ENCODE results near the gene ACSL5.
"Not testable (repeated sequence)": the region's sequence is repeated elsewhere in the genome, so short reads cannot be mapped to it uniquely, and the experiment has no call there.

The ACSL5 gene

DNA sequence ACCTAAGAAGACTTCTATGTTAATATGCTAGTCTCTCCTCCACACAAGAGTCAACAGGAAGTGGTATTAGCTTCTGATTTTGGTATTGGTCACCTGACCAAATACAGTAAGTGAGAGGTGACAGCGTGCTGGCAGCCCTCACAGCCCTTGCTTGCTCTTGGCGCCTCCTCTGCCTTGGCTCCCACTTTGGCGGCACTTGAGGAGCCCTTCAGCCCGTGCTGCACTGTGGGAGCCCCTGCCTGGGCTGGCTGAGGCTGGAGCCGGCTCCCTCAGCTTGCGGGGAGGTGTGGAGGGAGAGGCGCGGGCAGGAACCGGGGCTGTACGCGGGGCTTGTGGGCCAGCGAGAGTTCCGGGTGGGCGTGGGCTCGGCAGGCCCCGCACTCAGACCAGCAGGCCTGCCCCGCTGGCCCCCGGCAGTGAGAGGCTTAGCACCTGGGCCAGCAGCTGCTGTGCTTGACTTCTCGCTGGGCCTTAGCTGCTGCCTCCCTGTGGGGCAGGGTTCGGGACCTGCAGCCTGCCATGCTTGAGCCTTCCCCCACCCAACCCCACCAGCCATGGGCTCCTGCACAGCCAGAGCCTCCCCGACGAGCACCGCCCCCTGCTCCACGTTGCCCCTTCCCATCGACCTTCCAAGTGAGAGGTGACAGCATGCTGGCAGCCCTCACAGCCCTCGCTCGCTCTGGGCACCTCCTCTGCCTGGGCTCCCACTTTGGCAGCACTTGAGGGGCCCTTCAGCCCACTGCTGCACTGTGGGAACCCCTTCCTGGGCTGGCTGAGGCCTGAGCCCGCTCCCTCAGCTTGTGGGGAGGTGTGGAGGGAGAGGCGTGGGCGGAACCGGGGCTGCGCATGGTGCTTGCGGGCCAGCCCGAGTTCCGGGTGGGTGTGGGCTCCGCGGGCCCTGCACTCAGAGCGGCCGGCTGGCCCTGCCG, 4.2 kb upstream of the ACSL5 start:
- Histone ChIP-seq H3K79me2 (ENCODE audit: insufficient read depth, low read length) (no peaks in the 10 kb centered on the region), H3K4me2 (ENCODE audit: low read length) (no peak overlapping the region), H3K9me3 (ENCODE audit: low read length) (no peaks in the 10 kb centered on the region), H3K4me1 (ENCODE audit: insufficient read depth, low read length, severe bottlenecking) (peaks cover under 1% of the 10 kb centered on the region), H3K27ac (ENCODE audit: low read depth, low read length, poor library complexity, severe bottlenecking) (no peak overlapping the region), H3K9ac (ENCODE audit: low read length) (no peak overlapping the region), H3K4me3 (ENCODE audit: low read depth, low read length, poor library complexity, severe bottlenecking) (no peak overlapping the region), H3K9me2 (ENCODE audit: low read depth, low read length) (no peaks in the 10 kb centered on the region), H3K36me3 (ENCODE audit: insufficient read depth, low read length) (no peaks in the 10 kb centered on the region), H3F3A (ENCODE audit: insufficient read depth, low read length) (no peaks in the 10 kb centered on the region), H4K20me1 (ENCODE audit: insufficient read depth, low read length) (no peaks in the 10 kb centered on the region), H2AFZ (ENCODE audit: low read length) (no peak overlapping the region), H3K27me3 (ENCODE audit: insufficient read depth, low read length) (no peaks in the 10 kb centered on the region; the same call in 1 of the 2 replicates)
- TF ChIP-seq, protein P1, sequence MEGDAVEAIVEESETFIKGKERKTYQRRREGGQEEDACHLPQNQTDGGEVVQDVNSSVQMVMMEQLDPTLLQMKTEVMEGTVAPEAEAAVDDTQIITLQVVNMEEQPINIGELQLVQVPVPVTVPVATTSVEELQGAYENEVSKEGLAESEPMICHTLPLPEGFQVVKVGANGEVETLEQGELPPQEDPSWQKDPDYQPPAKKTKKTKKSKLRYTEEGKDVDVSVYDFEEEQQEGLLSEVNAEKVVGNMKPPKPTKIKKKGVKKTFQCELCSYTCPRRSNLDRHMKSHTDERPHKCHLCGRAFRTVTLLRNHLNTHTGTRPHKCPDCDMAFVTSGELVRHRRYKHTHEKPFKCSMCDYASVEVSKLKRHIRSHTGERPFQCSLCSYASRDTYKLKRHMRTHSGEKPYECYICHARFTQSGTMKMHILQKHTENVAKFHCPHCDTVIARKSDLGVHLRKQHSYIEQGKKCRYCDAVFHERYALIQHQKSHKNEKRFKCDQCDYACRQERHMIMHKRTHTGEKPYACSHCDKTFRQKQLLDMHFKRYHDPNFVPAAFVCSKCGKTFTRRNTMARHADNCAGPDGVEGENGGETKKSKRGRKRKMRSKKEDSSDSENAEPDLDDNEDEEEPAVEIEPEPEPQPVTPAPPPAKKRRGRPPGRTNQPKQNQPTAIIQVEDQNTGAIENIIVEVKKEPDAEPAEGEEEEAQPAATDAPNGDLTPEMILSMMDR (IDR thresholded peaks at IDR 0.05; ENCODE audit: low read length) = no peak
- TF ChIP-seq EZH2 (IDR thresholded peaks at IDR 0.05; ENCODE audit: borderline replicate concordance, low read length) = no peak

DNA sequence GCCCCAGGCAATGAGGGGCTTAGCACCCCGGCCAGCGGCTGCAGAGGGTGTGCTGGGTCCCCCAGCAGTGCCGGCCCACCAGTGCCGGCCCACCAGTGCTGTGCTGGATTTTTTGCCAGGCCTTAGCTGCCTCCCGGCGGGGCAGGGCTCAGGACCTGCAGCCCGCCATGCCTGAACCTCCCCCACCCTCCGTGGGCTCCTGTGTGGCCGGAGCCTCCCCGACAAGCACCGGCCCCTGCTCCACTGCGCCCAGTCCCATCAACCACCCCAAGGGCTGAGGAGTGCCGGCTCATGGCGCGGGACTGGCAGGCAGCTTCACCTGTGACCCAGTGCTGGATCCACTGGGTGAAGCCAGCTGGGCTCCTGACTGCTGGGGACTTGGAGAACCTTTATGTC, 3.5 kb upstream of the ACSL5 start:
- Histone ChIP-seq H3K4me3 (ENCODE audit: low read depth, low read length, poor library complexity, severe bottlenecking) (no peak overlapping the region), H3K79me2 (ENCODE audit: insufficient read depth, low read length) (no peaks in the 10 kb centered on the region), H2AFZ (ENCODE audit: low read length) (no peak overlapping the region), H3K9me3 (ENCODE audit: low read length) (no peaks in the 10 kb centered on the region), H3K9me2 (ENCODE audit: low read depth, low read length) (no peaks in the 10 kb centered on the region), H3K4me1 (ENCODE audit: insufficient read depth, low read length, severe bottlenecking) (peaks cover 7% of the 10 kb centered on the region), H3F3A (ENCODE audit: insufficient read depth, low read length) (no peaks in the 10 kb centered on the region), H3K36me3 (ENCODE audit: insufficient read depth, low read length) (no peaks in the 10 kb centered on the region), H4K20me1 (ENCODE audit: insufficient read depth, low read length) (no peaks in the 10 kb centered on the region), H3K4me2 (ENCODE audit: low read length) (no peak overlapping the region), H3K9ac (ENCODE audit: low read length) (no peak overlapping the region), H3K27ac (ENCODE audit: low read depth, low read length, poor library complexity, severe bottlenecking) (no peak overlapping the region), H3K27me3 (ENCODE audit: insufficient read depth, low read length) (no peaks in the 10 kb centered on the region; the same call in 1 of the 2 replicates)
- TF ChIP-seq, protein P1 (IDR thresholded peaks at IDR 0.05; ENCODE audit: low read length) = no peak

DNA sequence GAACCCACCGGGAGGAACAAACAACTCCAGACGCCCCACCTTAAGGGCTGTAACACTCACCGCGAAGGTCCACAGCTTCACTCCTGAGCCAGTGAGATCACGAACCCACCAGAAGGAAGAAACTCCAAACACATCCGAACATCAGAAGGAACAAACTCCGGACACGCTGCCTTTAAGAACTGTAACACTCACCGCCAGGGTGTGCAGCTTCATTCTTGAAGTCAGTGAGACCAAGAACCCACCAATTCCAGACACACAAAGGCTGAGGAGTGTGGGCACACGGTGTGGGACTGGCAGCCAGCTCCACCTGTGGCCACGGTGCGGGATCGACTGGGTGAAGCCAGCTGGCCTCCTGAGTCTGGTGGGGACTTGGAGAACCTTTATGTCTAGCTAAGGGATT, 2.6 kb upstream of the ACSL5 start:
- H3K27ac ChIP-seq (ENCODE audit: low read depth, low read length, poor library complexity, severe bottlenecking); H3K27me3 ChIP-seq (ENCODE audit: insufficient read depth, low read length); H3K36me3 ChIP-seq (ENCODE audit: insufficient read depth, low read length); H3K9me2 ChIP-seq (ENCODE audit: low read depth, low read length); H3K4me2 ChIP-seq (ENCODE audit: low read length); H4K20me1 ChIP-seq (ENCODE audit: insufficient read depth, low read length); H3K9ac ChIP-seq (ENCODE audit: low read length); H3K4me3 ChIP-seq (ENCODE audit: low read depth, low read length, poor library complexity, severe bottlenecking); H3K79me2 ChIP-seq (ENCODE audit: insufficient read depth, low read length); H3F3A ChIP-seq (ENCODE audit: insufficient read depth, low read length); H2AFZ ChIP-seq (ENCODE audit: low read length); H3K9me3 ChIP-seq (ENCODE audit: low read length): not testable (repeated sequence)
- H3K4me1 ChIP-seq (ENCODE audit: insufficient read depth, low read length, severe bottlenecking) = peaks cover 12% of the 10 kb centered on the region

DNA sequence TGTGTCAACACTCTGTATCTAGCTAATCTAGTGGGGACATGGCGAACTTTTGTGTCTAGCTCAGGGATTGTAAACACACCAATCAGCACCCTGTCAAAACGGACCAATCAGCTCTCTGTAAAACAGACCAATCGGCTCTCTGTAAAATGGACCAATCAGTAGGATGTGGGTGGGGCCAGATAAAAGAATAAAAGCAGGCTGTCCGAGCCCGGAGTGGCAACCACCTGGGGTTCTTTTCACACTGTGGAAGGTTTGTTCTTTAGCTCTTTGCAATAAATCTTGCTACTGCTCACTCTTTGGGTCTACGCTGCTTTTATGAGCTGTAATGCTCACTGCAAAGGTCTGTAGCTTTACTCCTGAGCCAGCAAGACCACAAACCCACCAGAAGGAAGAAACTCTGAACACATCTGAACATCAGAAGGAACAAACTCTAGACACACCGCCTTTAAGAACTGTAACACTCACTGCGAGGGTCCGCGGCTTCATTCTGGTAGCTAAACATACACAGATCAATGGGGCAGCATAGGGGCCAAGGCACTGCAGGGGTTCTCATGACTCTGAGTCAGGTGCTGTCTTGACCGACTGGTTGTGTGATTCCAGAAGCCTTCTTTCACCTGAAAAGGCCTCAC, 1.6 kb upstream of the ACSL5 start:
- not testable (repeated sequence) for H3K9me3 ChIP-seq (ENCODE audit: low read length); H2AFZ ChIP-seq (ENCODE audit: low read length); H4K20me1 ChIP-seq (ENCODE audit: insufficient read depth, low read length); H3K27ac ChIP-seq (ENCODE audit: low read depth, low read length, poor library complexity, severe bottlenecking); H3K4me2 ChIP-seq (ENCODE audit: low read length); H3K79me2 ChIP-seq (ENCODE audit: insufficient read depth, low read length); H3K9ac ChIP-seq (ENCODE audit: low read length); H3K9me2 ChIP-seq (ENCODE audit: low read depth, low read length); H3F3A ChIP-seq (ENCODE audit: insufficient read depth, low read length); H3K4me3 ChIP-seq (ENCODE audit: low read depth, low read length, poor library complexity, severe bottlenecking); H3K27me3 ChIP-seq (ENCODE audit: insufficient read depth, low read length); H3K36me3 ChIP-seq (ENCODE audit: insufficient read depth, low read length)
- H3K4me1 ChIP-seq (ENCODE audit: insufficient read depth, low read length, severe bottlenecking) = peaks cover 22% of the 10 kb centered on the region

All from OCI-LY1 (cell line).